A549 (cell line): Measurements from ENCODE around the gene ALKBH7. TPM values are rescaled to one million over a fixed set of nuclear protein-coding genes. Genes with fewer than 3 reads are reported as not detected.

Source experiments
- ATAC-seq, 2 experiments: fragments of 200-7000 bp in 1 of 2; fragments of >200 bp in 1 of 2; cut with Nextera tagmentation in 1 of 2; cut with Tn5 transposase in 1 of 2; 3 replicates each; pipeline versions ENCODE4 v1.8.0 to v1.9.1; 2018 to 2020; ENCODE audit warnings: mild to moderate bottlenecking in 1 of 2, moderate library complexity in 1 of 2
- CTCF ChIA-PET: fragments of 300-600 bp; sonication (Branson Sonifier 250); formaldehyde crosslinking; extraction: SDS; loops from one replicate; lab custom pipeline; 2021; ENCODE audit warnings: antibody characterized with exemption, inconsistent platforms; lab: Yijun Ruan, JAX
- POLR2A ChIA-PET: fragments of 350-600 bp; formaldehyde crosslinking; extraction: SDS; loops from one replicate; lab custom pipeline; 2021; ENCODE audit warnings: antibody characterized with exemption, inconsistent platforms; lab: Yijun Ruan, JAX
- DNase-seq, 2 experiments: peaks; one replicate each; pipeline versions ENCODE4 v3.0.0 to v3.0.0-alpha.2; 2011 to 2016; ENCODE audit warnings: low read depth in 1 of 2, low spot score in 1 of 2
- FAIRE-seq: peaks from 2 replicates; lab custom pipeline; 2011; peaks lifted over from hg19 to GRCh38; lab: Jason Lieb, UNC
- H3K27ac ChIP-seq, 2 experiments: fragments of >200 bp; sonication (Bioruptor Twin); formaldehyde crosslinking; 3 replicates each; pipeline ENCODE4 v1.5.1; 2016 to 2017
- H3K4me1 ChIP-seq: fragments of >200 bp; sonication (Bioruptor Twin); formaldehyde crosslinking; 3 replicates; pipeline ENCODE4 v1.6.1; 2016
- H3K4me2 ChIP-seq: fragments of >200 bp; sonication (Bioruptor Twin); formaldehyde crosslinking; 3 replicates; pipeline ENCODE4 v1.6.1; 2016
- H3K4me3 ChIP-seq: fragments of >200 bp; sonication (Bioruptor Twin); formaldehyde crosslinking; 3 replicates; pipeline ENCODE4 v1.5.1; 2016
- H3K9me3 ChIP-seq: fragments of >200 bp; sonication (Bioruptor Twin); formaldehyde crosslinking; 3 replicates; pipeline ENCODE4 v1.6.1; 2016
- CBX2 ChIP-seq: fragments of 200-600 bp; sonication (generic); IDR thresholded peaks from 2 replicates; pipeline ENCODE4 v1.6.1; 2016; ENCODE audit warnings: low read depth, mild to moderate bottlenecking, borderline replicate concordance
- CEBPB ChIP-seq, 2 experiments: fragments of >200 bp in 1 of 2; sonication (Bioruptor Twin) in 1 of 2; formaldehyde crosslinking in 1 of 2; IDR thresholded peaks; 2 replicates each; pipeline ENCODE4 v1.6.1; 2012 to 2016
- CHD2 ChIP-seq: fragments of 150-350 bp; IDR thresholded peaks from 2 replicates; pipeline ENCODE4 v1.6.1; 2014; ENCODE audit warnings: low read length; ENCODE audit not compliant: partially characterized antibody
- CHD4 ChIP-seq: fragments of 200-600 bp; sonication (generic); IDR thresholded peaks from 2 replicates; pipeline ENCODE4 v1.6.1; 2016; ENCODE audit warnings: antibody characterized with exemption, mild to moderate bottlenecking, borderline replicate concordance
- FOSL2 ChIP-seq, 2 experiments: fragments of 450-650 bp in 1 of 2; fragments of >200 bp in 1 of 2; sonication (Bioruptor Twin) in 1 of 2; formaldehyde crosslinking; IDR thresholded peaks; 2 replicates each; pipeline versions ENCODE4 v1.5.0 to v1.6.1; 2016 to 2020; ENCODE audit warnings: mild to moderate bottlenecking in 1 of 2, moderate library complexity in 1 of 2
- FOXS1 ChIP-seq: fragments of 250-450 bp; sonication (Bioruptor Pico); IDR thresholded peaks from 2 replicates; pipeline ENCODE4 v1.5.0; 2020; ENCODE audit warnings: mild to moderate bottlenecking, moderate library complexity
- HDAC2 ChIP-seq: fragments of 200-600 bp; sonication (generic); IDR thresholded peaks from 2 replicates; pipeline ENCODE4 v1.6.1; 2016
- HEYL ChIP-seq: fragments of 250-450 bp; sonication (Bioruptor Pico); IDR thresholded peaks from 2 replicates; pipeline ENCODE4 v1.8.0; 2021; ENCODE audit warnings: mild to moderate bottlenecking, moderate library complexity
- HOXB13 ChIP-seq: fragments of 250-450 bp; sonication (Bioruptor Pico); IDR thresholded peaks from 2 replicates; pipeline ENCODE4 v1.5.0; 2020; ENCODE audit warnings: low read depth, mild to moderate bottlenecking, moderate library complexity
- KDM1A ChIP-seq: fragments of 200-600 bp; sonication (generic); IDR thresholded peaks from 2 replicates; pipeline ENCODE4 v1.6.1; 2016; ENCODE audit warnings: low read depth, mild to moderate bottlenecking
- MYC ChIP-seq: IDR thresholded peaks from 2 replicates; pipeline ENCODE4 v1.6.1; 2012; ENCODE audit warnings: mild to moderate bottlenecking, inconsistent platforms, low read length, improper control_type of control experiment, borderline replicate concordance
- NPAS2 ChIP-seq: fragments of 250-450 bp; sonication (Bioruptor Pico); IDR thresholded peaks from 2 replicates; pipeline ENCODE4 v1.8.0; 2022; ENCODE audit warnings: mild to moderate bottlenecking, moderate library complexity, borderline replicate concordance
- NR3C1 ChIP-seq: fragments of >200 bp; sonication (Bioruptor Twin); formaldehyde crosslinking; IDR thresholded peaks from 3 replicates; pipeline ENCODE4 v1.6.1; 2017
- PHF8 ChIP-seq: fragments of 200-600 bp; sonication (generic); IDR thresholded peaks from 2 replicates; pipeline ENCODE4 v1.6.1; 2016; ENCODE audit warnings: low read depth, mild to moderate bottlenecking, antibody characterized with exemption, moderate library complexity, borderline replicate concordance
- POLR2AphosphoS2 ChIP-seq: conservative IDR thresholded peaks from 2 replicates; pipeline ENCODE4 v1.6.1; 2012; ENCODE audit warnings: low read length, improper control_type of control experiment, inconsistent platforms
- RAD21 ChIP-seq, 2 experiments: fragments of >200 bp in 1 of 2; sonication (Bioruptor Twin) in 1 of 2; formaldehyde crosslinking in 1 of 2; IDR thresholded peaks in 1 of 2; conservative IDR thresholded peaks in 1 of 2; 2 replicates in 1 of 2; 3 replicates in 1 of 2; pipeline ENCODE4 v1.6.1; 2012 to 2018; ENCODE audit warnings: inconsistent platforms in 1 of 2
- RNF2 ChIP-seq: fragments of 200-600 bp; sonication (generic); IDR thresholded peaks from 2 replicates; pipeline ENCODE4 v1.6.1; 2016; ENCODE audit warnings: low read depth, mild to moderate bottlenecking, antibody characterized with exemption, moderate library complexity, borderline replicate concordance
- WGBS: methylation state at CpG from one replicate; pipeline ENCODE4 v1.1.6; 2017; ENCODE audit errors: missing lambda C conversion rate; 5-methylcytosine and 5-hydroxymethylcytosine counted together
- polyA plus RNA-seq, 4 experiments: library from polyadenylated mRNA; depleted of rRNA in 3 of 4; stranded (reverse); fragments of >200 nt; fragmentation: RNase III in 1 of 4; extraction: RNeasy Plus Mini Kit Qiagen cat#74134 plus additional on column Dnase treatment in 1 of 4; gene quantifications; 2 replicates in 3 of 4; 3 replicates in 1 of 4; pipeline ENCODE4 v1.2.3, GENCODE V29; 2011 to 2017
- TF ChIP-seq, protein P1 (sequence below): fragments of >200 bp; sonication (Bioruptor Twin); formaldehyde crosslinking; IDR thresholded peaks from 3 replicates; pipeline ENCODE4 v1.5.1; 2016
- TF ChIP-seq, protein P2 (sequence below): fragments of 200-600 bp; sonication (generic); IDR thresholded peaks from 2 replicates; pipeline ENCODE4 v1.6.1; 2016; ENCODE audit warnings: antibody characterized with exemption, mild to moderate bottlenecking, moderate library complexity

The ALKBH7 gene
- polyA plus RNA-seq, 2 of the 4 experiments (the other 2 are of a cell fraction) = 10.2 to 18.1 TPM

- ATAC-seq = peak; percentile 74 to 82
- POLR2A ChIA-PET = no interaction called here
- TF ChIP-seq CHD4 (no peak), CBX2 (no peak), NR3C1 (no peak), CHD2 (no peak), RNF2 (no peak), FOSL2 (IDR thresholded peaks at IDR 0.05) (no peak), FOSL2 (CRISPR knock-in tag; IDR thresholded peaks at IDR 0.05) (no peak), PHF8 (no peak), KDM1A (no peak), HOXB13 (CRISPR knock-in tag) (no peak), HEYL (CRISPR knock-in tag) (no peak), RAD21 (conservative IDR thresholded peaks at IDR 0.05 in 1 of 2, IDR thresholded peaks at IDR 0.05 in 1 of 2) (peak in 1 of 2 experiments; percentile 23; a peak in 2 of 5 replicates)
- TF ChIP-seq, protein P1, sequence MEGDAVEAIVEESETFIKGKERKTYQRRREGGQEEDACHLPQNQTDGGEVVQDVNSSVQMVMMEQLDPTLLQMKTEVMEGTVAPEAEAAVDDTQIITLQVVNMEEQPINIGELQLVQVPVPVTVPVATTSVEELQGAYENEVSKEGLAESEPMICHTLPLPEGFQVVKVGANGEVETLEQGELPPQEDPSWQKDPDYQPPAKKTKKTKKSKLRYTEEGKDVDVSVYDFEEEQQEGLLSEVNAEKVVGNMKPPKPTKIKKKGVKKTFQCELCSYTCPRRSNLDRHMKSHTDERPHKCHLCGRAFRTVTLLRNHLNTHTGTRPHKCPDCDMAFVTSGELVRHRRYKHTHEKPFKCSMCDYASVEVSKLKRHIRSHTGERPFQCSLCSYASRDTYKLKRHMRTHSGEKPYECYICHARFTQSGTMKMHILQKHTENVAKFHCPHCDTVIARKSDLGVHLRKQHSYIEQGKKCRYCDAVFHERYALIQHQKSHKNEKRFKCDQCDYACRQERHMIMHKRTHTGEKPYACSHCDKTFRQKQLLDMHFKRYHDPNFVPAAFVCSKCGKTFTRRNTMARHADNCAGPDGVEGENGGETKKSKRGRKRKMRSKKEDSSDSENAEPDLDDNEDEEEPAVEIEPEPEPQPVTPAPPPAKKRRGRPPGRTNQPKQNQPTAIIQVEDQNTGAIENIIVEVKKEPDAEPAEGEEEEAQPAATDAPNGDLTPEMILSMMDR = peak; percentile 30; the same call in 2 of the 3 replicates
- TF ChIP-seq, all 56 proteins: peak for 2
- H3K4me2 ChIP-seq = no peak overlapping the region
- DNase-seq (peak in 1 of 2 experiments; percentile 23), FAIRE-seq (no peak)
- H3K9me3 ChIP-seq = no peaks in the 10 kb centered on the region
- H3K27ac ChIP-seq = no peak overlapping the region
- CTCF ChIA-PET = interaction anchor here (0.7 to 1.3 kb wide), 5 partner anchors 14 to 583 kb away, joined by 3 to 4 read pairs (median 3); partner anchors contain the start of gene SLC25A41
- WGBS = 89% methylated on average over 26 of the region's 33 CpGs
- no peak overlapping the region for H3K4me3 ChIP-seq
- peaks cover 12% of the 10 kb centered on the region; the same call in 2 of the 3 replicates for H3K4me1 ChIP-seq
Measured at GRCh38 chr19:6417713-6418561, 45.3 kb downstream of the ALKBH7 start.

GRCh38 chr19:6418562-6418932 lies 46.0 kb downstream of the ALKBH7 start:
- ChIA-PET POLR2A (no interaction called here), CTCF (interaction anchor here (0.9 kb wide), 1 partner anchor 200 kb away, joined by 3 read pairs; no protein-coding TSS in a partner anchor)
- no peak for ATAC-seq
- WGBS = 89% methylated on average over 5 of the region's 19 CpGs
- H3K9me3 ChIP-seq = no peaks in the 10 kb centered on the region
- H3K27ac ChIP-seq = no peak overlapping the region
- TF ChIP-seq CBX2 (no peak), NR3C1 (no peak), HEYL (CRISPR knock-in tag) (no peak), CEBPB (IDR thresholded peaks at IDR 0.05) (no peak), HOXB13 (CRISPR knock-in tag) (no peak), FOXS1 (CRISPR knock-in tag) (no peak), NPAS2 (CRISPR knock-in tag) (no peak), POLR2AphosphoS2 (no peak), HDAC2 (no peak), MYC (no peak)
- TF ChIP-seq, protein P2, sequence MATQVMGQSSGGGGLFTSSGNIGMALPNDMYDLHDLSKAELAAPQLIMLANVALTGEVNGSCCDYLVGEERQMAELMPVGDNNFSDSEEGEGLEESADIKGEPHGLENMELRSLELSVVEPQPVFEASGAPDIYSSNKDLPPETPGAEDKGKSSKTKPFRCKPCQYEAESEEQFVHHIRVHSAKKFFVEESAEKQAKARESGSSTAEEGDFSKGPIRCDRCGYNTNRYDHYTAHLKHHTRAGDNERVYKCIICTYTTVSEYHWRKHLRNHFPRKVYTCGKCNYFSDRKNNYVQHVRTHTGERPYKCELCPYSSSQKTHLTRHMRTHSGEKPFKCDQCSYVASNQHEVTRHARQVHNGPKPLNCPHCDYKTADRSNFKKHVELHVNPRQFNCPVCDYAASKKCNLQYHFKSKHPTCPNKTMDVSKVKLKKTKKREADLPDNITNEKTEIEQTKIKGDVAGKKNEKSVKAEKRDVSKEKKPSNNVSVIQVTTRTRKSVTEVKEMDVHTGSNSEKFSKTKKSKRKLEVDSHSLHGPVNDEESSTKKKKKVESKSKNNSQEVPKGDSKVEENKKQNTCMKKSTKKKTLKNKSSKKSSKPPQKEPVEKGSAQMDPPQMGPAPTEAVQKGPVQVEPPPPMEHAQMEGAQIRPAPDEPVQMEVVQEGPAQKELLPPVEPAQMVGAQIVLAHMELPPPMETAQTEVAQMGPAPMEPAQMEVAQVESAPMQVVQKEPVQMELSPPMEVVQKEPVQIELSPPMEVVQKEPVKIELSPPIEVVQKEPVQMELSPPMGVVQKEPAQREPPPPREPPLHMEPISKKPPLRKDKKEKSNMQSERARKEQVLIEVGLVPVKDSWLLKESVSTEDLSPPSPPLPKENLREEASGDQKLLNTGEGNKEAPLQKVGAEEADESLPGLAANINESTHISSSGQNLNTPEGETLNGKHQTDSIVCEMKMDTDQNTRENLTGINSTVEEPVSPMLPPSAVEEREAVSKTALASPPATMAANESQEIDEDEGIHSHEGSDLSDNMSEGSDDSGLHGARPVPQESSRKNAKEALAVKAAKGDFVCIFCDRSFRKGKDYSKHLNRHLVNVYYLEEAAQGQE = no peak
- TF ChIP-seq, all 56 proteins: peak for 0
- no peak for DNase-seq
- Histone ChIP-seq H3K4me2 (no peak overlapping the region), H3K4me3 (no peak overlapping the region), H3K4me1 (peaks cover 15% of the 10 kb centered on the region; the same call in 2 of the 3 replicates)
- no peak for FAIRE-seq
